Prostate gland (tissue), 2 donors: ENCODE measurements around the gene ACBD5.

Source experiments
- POLR2A ChIP-seq: fragments of 450-650 bp; IDR thresholded peaks from one replicate; pipeline ENCODE4 v1.6.1; 2016; ENCODE audit warnings: antibody characterized with exemption, mild to moderate bottlenecking
- POLR2AphosphoS5 ChIP-seq: sonication (generic); formaldehyde crosslinking; IDR thresholded peaks from one replicate; pipeline ENCODE4 v1.6.1; 2017; ENCODE audit warnings: antibody characterized with exemption
- TF ChIP-seq, protein P1 (sequence below), 4 experiments: fragments of 200-600 bp in 2 of 4; fragments of 450-650 bp in 2 of 4; sonication (generic) in 2 of 4; IDR thresholded peaks; 1 replicate in 3 of 4; 2 replicates in 1 of 4; pipeline ENCODE4 v1.5.1; 2016 to 2019; ENCODE audit warnings: antibody characterized with exemption in 4 of 4, mild to moderate bottlenecking in 2 of 4, moderate library complexity in 2 of 4

GRCh38 chr10:27153845-27154193 lies 86.8 kb downstream of the ACBD5 start:
- TF ChIP-seq, protein P1, sequence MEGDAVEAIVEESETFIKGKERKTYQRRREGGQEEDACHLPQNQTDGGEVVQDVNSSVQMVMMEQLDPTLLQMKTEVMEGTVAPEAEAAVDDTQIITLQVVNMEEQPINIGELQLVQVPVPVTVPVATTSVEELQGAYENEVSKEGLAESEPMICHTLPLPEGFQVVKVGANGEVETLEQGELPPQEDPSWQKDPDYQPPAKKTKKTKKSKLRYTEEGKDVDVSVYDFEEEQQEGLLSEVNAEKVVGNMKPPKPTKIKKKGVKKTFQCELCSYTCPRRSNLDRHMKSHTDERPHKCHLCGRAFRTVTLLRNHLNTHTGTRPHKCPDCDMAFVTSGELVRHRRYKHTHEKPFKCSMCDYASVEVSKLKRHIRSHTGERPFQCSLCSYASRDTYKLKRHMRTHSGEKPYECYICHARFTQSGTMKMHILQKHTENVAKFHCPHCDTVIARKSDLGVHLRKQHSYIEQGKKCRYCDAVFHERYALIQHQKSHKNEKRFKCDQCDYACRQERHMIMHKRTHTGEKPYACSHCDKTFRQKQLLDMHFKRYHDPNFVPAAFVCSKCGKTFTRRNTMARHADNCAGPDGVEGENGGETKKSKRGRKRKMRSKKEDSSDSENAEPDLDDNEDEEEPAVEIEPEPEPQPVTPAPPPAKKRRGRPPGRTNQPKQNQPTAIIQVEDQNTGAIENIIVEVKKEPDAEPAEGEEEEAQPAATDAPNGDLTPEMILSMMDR (IDR thresholded peaks at IDR 0.05), result no peak
- TF ChIP-seq POLR2AphosphoS5 (no peak), POLR2A (no peak)
